ENCODE results near the gene ANKRD31. TPM values are rescaled to one million over a fixed set of nuclear protein-coding genes. Genes with fewer than 3 reads are reported as not detected.
"Not testable (repeated sequence)": the region's sequence is repeated elsewhere in the genome, so short reads cannot be mapped to it uniquely, and the experiment has no call there.

The ANKRD31 gene
- total RNA-seq, 6 experiments from 2014 or later, result 0.02 to 0.08 (median 0.05) TPM; not detected in 1

DNA sequence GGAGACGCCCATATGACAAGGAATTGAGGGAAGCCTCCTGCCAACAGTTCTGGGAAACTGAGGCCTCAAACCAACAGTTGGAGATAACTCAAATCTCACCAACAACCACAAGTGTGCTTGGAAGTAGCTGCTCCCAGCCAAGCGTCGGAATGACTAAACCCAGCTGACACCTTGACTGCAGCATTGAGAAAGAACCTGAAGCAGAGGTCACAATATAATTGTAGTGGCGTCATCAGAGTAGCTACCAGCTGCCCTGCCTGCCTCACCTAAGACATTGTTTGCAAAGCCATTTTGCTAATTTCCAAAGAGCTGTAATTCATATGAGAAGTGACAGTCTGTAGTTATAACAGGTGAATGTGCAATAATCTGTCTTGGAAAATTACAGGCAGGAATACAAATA, 40.8 kb upstream of the ANKRD31 start:
- Mint-ChIP-seq H3K27ac (no peak overlapping the region), H3K9me3 (no peaks in the 10 kb centered on the region), H3K4me1 (ENCODE audit: low read depth) (0 out of 2 replicates have a peak, but pooled peaks cover 9% of the 10 kb centered on the region), H3K4me3 (no peak overlapping the region), H3K27me3 (ENCODE audit: insufficient read depth) (peaks cover 3% of the 10 kb centered on the region), H3K36me3 (ENCODE audit: low read depth) (no peaks in the 10 kb centered on the region)
- TF ChIP-seq, protein P1, sequence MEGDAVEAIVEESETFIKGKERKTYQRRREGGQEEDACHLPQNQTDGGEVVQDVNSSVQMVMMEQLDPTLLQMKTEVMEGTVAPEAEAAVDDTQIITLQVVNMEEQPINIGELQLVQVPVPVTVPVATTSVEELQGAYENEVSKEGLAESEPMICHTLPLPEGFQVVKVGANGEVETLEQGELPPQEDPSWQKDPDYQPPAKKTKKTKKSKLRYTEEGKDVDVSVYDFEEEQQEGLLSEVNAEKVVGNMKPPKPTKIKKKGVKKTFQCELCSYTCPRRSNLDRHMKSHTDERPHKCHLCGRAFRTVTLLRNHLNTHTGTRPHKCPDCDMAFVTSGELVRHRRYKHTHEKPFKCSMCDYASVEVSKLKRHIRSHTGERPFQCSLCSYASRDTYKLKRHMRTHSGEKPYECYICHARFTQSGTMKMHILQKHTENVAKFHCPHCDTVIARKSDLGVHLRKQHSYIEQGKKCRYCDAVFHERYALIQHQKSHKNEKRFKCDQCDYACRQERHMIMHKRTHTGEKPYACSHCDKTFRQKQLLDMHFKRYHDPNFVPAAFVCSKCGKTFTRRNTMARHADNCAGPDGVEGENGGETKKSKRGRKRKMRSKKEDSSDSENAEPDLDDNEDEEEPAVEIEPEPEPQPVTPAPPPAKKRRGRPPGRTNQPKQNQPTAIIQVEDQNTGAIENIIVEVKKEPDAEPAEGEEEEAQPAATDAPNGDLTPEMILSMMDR (IDR thresholded peaks at IDR 0.05), result no peak
- DNase-seq, result no peak

DNA sequence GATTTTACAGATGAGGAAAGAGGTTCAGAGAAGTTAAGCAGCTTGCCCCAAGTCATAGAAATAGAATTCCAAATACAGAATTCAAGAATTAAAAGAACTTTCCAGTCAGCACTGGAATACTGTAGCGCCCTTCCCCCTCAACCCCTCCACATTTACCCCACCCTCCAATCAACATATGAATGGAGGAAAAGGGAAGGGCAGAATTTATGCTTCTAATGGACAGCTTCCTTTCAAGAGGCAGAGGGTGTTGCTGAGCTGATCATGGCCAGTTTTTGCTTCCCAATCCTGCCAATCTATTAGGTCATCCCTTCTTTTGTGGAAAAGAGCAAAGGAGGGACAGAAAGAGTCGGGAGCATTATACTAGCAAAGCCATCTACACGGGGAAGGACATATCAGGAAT, 39.1 kb upstream of the ANKRD31 start:
- Mint-ChIP-seq H3K27ac (no peak overlapping the region), H3K9me3 (no peaks in the 10 kb centered on the region), H3K27me3 (ENCODE audit: insufficient read depth) (peaks cover 3% of the 10 kb centered on the region), H3K36me3 (ENCODE audit: low read depth) (no peaks in the 10 kb centered on the region), H3K4me1 (ENCODE audit: low read depth) (0 out of 2 replicates have a peak, but pooled peaks cover 4% of the 10 kb centered on the region), H3K4me3 (no peak overlapping the region)
- DNase-seq, result no peak
- TF ChIP-seq, protein P1 (IDR thresholded peaks at IDR 0.05), result no peak

DNA sequence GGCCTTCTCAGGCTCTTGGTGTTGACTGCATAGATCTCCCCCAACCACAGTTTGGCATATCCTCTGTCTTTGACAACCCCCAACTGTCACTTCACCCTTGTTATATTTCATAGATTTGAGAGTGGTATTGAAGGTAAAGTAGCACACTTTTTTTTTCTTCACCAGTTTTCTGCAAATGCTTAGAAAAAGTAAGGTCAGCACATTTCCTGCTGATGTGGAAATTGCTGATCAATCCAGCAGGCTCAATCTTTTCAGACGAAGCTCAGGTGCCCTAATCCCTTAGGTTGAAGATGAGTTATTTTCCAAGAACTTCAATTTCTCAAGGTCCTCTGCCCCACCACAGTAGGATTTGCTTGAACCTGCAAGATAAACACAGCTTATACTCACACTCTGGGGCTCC, 38.5 kb upstream of the ANKRD31 start:
- TF ChIP-seq, protein P1 (IDR thresholded peaks at IDR 0.05), result no peak
- 0 out of 2 replicates have a peak, but pooled peaks cover 4% of the 10 kb centered on the region for H3K4me1 Mint-ChIP-seq (ENCODE audit: low read depth)
- DNase-seq, result no peak
- no peaks in the 10 kb centered on the region for H3K36me3 Mint-ChIP-seq (ENCODE audit: low read depth)
- H3K27ac Mint-ChIP-seq, result no peak overlapping the region
- H3K9me3 Mint-ChIP-seq, result no peaks in the 10 kb centered on the region
- H3K27me3 Mint-ChIP-seq (ENCODE audit: insufficient read depth), result peaks cover 3% of the 10 kb centered on the region
- H3K4me3 Mint-ChIP-seq, result no peak overlapping the region

DNA sequence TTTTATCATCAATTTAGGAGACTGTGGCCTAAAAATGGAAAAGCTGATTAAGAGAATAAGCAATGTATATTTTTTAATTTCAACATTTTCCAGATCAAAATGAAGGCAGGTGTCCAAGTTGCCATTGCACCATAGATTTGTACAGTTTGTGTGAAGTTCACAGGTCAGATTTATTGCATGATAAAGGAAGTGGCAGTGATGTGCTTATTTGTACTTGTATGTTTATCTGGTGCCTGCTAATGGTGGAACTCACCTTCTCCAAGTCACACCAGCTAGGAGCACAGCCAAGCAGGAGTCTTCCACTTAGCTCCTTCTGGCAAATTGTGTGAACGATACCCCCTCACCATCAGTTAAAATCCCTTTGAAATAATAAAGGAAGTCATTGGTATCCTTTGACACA, 37.8 kb upstream of the ANKRD31 start:
- Mint-ChIP-seq H3K27me3 (ENCODE audit: insufficient read depth) (peaks cover 3% of the 10 kb centered on the region), H3K4me1 (ENCODE audit: low read depth) (0 out of 2 replicates have a peak, but pooled peaks cover 4% of the 10 kb centered on the region), H3K9me3 (no peaks in the 10 kb centered on the region), H3K4me3 (no peak overlapping the region), H3K36me3 (ENCODE audit: low read depth) (no peaks in the 10 kb centered on the region), H3K27ac (no peak overlapping the region)
- DNase-seq, result no peak
- TF ChIP-seq, protein P1 (IDR thresholded peaks at IDR 0.05), result no peak

DNA sequence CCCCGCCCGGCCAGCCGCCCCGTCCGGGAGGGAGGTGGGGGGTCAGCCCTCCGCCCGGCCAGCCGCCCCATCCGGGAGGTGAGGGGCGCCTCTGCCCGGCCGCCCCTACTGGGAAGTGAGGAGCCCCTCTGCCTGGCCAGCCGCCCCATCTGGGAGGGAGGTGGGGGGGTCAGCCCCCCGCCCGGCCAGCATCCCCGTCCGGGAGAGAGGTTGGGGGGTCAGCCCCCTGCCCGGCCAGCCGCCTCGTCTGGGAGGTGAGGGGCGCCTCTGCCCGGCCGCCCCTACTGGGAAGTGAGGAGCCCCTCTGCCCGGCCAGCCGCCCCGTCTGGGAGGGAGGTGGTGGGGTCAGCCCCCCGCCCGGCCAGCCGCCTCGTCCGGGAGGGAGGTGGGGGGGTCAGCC, 33.9 kb upstream of the ANKRD31 start:
- not testable (repeated sequence) for H3K9me3 Mint-ChIP-seq; H3K36me3 Mint-ChIP-seq (ENCODE audit: low read depth); H3K4me1 Mint-ChIP-seq (ENCODE audit: low read depth); DNase-seq; H3K27me3 Mint-ChIP-seq (ENCODE audit: insufficient read depth); H3K27ac Mint-ChIP-seq; H3K4me3 Mint-ChIP-seq

DNA sequence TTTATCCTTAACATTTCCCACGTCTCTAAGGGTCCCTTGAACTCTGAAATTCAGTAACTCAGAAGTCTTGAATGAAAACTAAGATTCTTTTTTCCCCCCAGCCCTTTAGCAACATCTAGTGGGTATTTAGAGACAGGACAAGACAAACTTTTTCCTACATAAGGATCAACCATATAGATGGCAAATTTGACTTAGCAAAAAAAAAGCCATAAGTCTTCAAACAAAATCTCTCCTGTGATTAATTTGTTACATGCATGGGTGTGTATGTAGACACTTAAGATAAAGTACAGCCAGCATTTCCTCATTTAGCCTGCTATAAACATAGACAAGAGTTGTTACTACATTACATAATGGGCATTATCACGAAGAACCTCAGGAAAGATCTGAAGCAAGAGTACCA, 29.1 kb upstream of the ANKRD31 start:
- TF ChIP-seq, protein P1 (IDR thresholded peaks at IDR 0.05), result peak; percentile 76
- Mint-ChIP-seq H3K4me3 (no peak overlapping the region), H3K27ac (no peak overlapping the region), H3K36me3 (ENCODE audit: low read depth) (no peaks in the 10 kb centered on the region), H3K4me1 (ENCODE audit: low read depth) (no peaks in the 10 kb centered on the region), H3K9me3 (peaks cover 4% of the 10 kb centered on the region; the same call in 1 of the 2 replicates), H3K27me3 (ENCODE audit: insufficient read depth) (peaks cover 6% of the 10 kb centered on the region; the same call in 1 of the 2 replicates)
- peak; percentile 45 for DNase-seq

Measured in HFFc6 (cell line).